HL-60/S4 treated with retinoic acid at 250 ng/mL for 4 days and 3 days (cell line): ENCODE measurements around the gene KIFC3.

Experiments
- in situ Hi-C: fragments of 300-500 bp; cut with MboI; formaldehyde crosslinking; loops from 2 replicates; pipeline ENCODE4 v1.7.0; 2022; ENCODE audit warnings: low sequenced_read_pairs

Gene KIFC3

DNA sequence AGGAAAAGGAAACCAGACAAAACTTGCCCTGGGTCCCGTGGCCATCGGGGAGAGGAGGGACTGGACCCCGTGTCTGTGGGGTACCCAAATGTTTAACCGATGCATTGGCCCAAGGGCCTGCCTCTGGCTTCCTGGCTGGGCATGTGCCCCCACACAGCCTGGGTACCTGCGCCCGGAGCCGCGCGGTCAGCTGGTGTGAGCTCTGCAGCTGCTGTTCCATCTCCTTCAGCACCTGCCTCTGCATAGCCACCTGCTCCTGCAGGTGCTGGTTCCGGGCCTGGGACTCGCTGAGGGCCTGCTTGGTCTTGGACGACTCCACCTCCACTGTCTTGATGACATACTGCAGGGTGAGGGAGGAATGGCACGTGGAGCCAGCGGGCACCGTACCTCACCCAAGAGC is 31.9 kb downstream of the KIFC3 start:
- in situ Hi-C loops, result no loop called here

DNA sequence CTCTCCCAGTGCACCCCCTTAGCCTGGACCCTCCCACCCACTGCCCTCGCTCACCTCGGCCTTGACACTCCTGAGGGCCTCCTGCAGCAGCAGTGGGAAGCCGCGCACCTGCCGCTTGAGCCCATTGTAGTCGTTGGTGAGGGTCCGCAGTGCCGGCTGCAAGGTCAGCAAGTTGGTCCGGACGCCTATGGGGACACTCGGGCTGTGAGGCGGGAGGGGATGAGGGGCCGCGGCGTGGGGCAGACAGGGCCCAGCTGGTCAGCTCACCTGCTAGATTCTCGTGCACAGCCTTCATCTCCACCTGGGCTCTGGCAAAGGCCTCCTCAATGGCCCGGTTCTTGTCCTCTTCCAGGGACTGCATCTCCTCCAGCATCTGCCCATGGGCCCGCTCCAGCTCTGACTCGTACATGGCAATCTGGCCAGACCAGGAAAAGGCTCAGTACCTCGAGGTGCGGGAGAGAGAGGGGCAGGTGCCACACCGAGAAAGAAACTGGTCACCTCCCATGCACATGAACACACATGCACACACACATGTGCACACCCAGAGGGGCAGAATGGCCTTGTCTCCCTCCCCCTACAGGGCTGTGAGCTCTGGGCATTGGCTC is 32.6 kb downstream of the KIFC3 start:
- in situ Hi-C loops, result no loop called here

DNA sequence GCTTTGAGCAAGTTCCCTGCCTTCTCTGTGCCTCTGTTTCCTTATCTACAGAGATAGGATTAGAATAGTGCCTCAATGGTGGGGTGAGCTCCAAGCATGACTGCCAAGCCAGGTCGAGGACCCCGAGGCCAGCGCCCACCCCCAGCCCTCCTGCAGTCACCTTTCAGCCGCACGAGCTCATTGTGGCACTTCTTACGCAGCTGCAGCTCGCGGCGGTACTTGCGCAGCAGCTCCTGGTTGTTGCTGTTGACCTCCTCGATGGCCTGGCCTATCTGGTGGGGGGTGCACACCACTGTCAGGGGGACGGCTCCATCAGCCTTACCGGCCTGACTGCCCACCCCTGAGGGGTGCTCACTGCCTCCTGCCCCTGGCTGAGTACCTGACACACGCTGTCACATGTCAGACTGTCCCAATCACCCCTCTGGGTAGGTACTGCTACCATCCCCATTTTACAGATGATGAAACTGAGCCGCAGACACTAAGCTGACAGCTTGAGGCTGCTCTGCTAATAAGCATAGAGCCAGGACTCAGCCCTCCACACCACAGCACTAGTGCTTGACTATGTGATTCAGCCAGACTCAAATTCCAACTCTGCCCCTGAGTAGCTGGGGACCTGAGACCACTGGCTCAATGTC is 35.5 kb downstream of the KIFC3 start:
- in situ Hi-C loops, result no loop called here

DNA sequence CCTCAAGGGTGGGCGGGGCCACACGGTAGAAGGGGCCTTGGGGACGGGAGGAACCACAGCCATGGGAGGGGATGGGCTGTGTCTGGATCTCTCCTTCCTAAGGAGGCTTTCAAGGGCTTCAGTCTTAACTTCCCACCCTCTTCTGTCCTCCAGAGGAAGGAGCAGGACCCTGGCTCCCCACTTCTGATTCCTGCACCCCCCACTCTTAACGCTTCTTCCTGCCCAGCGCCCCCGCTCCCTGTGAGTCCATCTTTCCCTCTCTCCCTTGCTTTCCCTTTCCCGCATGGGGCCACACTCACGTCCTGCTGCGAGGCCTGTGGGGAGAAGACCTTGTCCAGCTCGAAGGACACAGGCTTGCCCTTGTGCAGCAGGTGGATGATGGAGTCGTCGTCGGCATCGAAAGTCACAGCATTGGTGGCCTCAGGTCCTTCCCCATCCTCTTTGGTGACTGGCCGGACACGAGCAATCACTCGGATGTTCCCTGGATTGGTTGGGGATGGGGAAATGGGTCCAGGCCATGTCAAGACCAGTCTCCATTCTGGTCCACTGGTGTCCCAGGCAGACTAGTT is 37.0 kb downstream of the KIFC3 start:
- in situ Hi-C loops, result no loop called here

DNA sequence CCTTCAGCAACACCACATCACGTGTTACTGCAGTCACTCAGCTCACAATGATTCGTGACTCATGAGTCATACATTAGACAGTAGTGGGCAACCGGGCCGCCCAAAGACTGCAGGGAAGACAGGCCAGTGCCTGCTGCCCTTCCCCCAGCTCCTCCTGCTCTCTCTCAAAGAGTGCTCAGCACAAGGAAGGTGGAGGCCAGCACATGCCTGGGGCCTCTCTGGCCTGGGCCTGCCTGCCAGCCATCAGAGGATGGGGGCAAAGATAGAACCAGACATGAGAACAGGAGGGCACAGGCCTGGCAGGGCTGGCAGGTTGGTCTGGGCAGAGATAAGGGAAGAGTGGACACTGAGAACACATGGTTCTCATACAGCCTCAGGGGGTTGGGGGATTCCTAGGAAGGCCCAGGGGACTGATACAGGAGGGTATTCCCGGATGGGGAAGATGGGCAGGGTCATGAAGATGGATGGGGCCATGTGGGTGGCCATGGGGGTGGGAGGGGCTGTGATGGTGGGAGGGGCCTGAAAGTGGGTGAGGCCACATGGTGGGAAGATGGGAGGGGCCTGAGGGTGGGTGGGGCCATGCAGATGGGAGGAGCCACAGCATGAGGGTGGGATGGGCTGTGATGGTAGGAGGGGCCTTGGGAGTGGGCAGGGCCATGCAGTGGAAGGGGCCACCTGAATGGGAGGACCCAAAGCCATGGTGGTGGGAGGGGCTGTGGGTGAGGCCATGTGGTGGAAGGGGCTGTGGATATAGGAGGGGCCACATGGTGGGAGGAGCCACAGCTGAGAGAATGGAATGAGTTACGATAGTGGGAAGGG is 37.7 kb downstream of the KIFC3 start:
- in situ Hi-C loops, result no loop called here

DNA sequence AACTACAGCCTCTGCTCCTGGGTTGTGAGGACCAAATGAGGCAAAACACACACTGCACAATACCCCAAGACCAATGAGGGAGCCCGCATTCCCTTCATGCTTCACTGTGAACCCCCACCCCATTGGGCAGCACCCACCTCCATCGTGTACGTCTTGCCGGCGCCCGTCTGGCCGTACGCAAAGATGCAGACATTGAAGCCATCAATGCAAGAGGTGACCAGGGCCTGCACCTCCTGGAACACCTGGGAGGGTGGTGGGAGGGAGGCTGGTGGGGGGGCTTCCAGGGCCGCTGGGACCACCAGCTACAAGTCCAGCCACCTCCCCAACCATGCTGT is 38.3 kb downstream of the KIFC3 start:
- in situ Hi-C loops, result no loop called here

DNA sequence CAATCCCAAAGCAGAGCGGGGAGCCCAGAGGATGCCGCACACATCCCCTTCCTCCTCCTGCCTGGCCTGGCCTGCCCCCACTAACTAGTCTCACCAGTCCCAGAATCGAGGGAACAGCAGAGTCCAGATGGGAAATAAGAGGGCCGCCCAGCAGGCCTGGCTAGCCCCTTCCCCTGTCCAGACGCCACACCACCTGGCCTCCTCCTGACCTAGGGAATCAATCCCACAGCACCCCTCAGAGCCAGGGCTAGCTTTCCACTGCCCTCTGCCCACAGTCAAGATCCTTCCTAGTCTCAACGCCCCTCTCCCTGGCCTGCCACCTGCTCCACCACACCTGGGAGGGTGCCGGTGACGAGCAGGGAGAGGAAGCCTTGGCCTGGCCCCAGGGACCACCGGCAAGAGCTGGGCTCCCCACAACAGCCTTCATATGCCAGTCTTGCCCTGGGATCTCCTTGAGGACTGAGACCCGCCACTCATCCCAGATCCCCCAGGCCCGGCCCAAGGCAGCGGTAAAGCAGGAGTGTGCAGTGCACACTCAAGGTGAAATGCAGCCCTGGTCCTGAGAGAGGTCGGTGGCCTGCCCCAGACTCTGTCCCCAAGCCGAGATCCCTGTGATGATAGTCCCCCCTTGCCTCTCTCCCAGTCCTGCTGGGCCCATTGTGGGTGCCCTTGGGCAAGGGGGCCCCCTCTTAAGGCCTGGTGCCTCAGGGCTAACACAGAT is 38.8 kb downstream of the KIFC3 start:
- in situ Hi-C loops, result no loop called here

DNA sequence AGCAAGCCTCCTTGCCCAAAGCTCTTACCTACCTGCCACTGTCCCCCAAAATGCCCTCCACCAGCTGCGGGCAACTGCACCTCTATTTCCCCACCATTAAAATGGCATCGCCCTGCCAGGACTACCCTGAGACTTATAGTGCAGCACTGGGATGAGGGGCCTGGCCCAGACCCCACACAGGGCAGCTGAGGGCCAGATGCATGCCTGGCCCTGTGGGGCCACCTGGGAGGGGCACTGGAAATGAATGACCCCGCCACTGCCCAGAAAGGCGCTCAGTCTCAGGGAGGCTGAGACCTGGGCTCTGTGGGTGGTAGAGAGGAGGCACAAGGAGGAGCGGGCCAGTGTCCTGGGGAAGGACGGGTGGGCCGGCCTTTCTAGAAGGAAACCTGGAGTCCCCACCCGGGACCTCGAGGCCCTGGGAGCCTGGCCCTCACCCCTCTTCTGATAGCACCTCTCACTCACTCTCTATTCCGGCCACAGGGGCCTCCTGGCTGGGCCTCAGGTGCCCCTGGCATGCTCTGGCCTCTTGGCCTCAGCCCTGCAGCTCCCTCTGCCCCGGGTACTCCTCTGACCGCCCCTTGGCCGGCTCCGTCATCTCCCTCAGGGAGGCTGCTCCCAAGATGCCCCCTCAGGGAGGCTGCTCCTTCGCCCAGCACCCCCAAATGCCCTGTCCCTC is 39.8 kb downstream of the KIFC3 start:
- in situ Hi-C loops, result no loop called here

DNA sequence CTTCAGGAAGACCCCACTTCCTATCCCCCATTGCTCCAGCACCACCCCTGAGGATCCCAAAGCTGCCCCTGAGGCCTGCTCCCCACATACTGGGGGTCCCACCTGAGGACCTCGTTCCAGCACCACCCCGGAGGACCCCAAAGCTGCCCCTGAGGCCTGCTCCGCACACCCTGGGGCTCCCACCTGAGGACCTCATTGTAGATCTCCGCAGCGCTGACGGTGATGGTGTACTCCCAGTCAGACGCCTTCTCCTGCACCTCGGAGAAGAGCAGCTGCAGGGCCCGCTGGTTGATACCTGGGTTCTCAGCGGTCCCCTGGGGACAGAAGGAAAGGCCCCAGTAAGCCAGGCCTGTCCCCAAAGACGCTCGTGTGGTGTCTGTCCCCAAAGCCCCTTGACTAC is 40.3 kb downstream of the KIFC3 start:
- in situ Hi-C loops, result no loop called here

DNA sequence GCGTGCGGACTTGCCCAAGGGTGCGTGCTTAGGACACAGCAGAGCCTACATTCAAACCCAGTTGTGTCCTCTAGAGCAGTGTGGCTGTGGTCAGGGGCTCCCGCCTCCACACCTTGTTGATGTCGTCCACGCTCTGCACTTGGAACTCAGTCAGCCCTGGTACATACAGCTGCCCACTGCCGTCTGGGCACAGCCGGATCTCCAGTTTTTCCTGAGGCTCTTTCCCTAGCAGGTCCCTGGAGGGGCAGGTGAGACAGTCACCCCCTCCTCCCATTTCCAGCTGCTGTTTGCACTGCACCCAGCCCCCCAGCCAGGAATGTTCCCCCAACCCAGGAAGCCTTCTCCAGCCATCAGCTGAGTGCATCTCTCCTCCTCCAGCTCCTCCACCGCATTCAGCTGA is 41.0 kb downstream of the KIFC3 start:
- in situ Hi-C loops, result no loop called here

DNA sequence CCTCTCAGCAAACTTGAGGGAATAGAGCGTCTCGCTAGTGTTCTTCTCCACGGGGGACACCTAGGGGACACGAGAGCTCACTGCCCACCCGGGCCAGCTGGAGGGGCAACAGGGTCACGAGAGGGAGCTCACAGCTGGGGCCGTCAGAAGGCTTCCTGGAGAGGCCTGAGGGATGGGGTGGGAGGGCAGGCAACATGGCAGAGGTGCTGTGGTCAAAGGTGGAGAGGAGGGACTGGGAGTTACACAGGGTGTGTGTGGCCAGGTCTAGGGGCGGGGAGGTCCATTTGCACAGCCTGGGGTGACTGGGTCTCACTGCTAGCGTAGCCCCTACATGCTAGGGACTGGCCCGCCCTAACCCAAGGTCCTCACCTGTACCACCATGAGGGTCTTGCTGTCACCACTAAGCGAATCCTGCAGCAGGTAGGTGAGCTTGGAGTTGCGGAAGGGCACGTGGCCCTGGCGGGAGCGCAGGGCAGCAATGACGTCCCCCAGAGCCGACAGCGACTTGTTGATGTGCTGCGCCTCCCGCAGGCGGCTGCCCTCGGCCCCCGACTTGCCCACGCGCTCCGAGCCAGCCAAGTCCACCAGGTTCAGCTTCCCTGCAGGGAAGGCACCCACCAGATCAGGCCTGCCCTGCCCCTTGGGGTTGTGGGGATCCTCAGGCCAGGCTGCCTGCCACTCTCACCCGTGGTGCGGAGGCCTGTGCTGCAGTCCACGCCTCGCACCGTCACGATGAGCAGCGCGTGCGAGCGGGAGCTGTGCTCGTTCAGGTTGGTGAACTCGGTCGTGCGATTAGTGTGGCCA is 41.7 kb downstream of the KIFC3 start:
- in situ Hi-C loops, result no loop called here

DNA sequence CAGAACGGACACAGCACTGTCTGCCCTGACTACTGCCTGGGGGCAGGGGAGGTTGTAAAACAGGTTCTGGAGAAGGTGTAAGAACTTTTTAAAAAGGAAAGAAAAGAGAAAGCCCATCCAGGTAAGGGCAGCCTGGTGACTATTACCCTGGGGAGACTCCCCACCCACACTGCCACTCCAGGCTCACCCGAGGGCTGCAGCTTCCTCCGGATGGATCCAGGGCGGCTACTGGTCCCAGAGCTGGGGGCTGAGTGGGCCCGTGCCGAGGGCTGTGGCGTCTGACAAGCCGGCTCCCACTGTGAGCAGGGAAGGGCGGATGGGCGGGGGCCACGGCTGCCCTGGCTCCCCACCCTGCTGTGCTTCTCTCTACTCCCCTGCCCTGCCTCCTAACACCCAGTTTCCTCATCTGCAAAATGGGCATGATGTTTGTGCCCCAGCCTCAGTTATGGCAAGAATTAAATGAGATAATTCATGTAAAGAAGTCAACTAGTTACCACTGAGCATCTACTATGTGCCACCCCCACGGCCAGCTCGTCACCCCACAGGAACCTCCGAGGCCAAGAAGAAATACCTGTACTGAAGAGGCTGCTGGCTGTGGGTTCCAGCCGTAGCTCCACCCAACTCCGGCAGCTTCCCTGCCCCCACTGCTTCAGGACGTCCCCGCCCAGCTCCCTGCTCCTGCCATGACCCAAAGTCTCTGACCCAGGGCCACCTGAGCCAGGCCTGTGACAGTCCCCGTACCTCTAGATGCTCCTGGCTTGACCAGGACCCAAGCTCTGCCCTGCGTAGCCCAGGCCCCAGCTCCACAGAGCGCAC is 42.5 kb downstream of the KIFC3 start:
- in situ Hi-C loops, result no loop called here

DNA sequence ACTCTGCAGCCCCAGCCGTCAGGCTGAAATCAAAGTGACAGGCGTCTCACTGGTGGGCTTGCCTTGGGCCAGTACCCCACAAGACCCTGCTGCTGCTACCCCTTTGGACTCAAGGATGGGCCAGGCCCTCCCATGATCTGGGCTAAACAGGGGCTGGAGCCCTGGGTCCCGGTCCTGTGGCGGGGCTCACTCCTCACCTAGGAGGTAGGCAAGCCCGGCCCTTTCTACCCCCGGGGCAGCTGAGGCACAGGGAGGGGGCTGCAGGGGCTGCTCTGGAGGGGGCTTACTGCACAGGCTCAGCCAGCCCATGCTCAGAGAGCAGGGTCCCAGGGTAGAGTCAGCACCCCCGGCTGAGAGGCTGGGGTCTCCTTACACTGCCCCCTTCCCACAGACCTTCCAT is 43.2 kb downstream of the KIFC3 start:
- in situ Hi-C loops, result no loop called here

DNA sequence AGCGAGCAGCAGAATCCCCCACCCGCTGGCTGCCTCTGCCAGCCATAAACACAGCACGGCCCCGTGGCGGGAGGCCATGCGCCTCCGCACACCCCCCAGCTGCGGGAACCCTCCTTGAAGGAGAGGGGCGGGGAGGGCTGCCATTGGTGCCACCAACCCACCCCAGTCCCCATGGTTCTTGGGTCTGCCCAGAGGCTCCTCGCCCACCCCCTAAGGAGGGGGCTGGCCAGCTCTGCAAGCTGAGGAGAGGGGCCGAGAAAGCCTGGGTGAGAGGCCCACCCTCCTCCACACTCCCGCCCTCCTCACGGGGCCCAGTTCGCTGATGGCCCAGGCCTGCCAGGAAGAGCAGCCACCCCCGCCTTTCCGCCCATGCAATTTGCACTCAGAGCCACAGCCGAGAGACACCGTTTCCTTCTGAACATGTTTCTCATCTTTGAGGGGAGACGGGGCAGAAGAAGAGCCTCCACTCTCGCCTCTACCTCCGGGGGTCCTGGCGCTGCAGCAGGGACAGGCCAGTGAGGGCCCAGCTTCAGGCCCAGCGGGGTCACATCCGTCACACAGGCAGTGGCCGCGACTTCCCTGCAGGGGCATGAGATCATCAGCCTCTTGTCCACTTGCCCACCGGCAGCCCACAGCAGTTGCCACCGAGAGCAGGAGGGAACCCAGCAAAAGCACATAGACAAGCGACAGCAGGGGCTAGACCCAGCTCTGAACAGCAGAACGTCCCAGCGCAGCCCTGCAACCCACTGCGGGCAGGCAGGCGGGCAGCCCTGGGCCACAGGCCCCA is 43.8 kb downstream of the KIFC3 start:
- in situ Hi-C loops, result no loop called here

DNA sequence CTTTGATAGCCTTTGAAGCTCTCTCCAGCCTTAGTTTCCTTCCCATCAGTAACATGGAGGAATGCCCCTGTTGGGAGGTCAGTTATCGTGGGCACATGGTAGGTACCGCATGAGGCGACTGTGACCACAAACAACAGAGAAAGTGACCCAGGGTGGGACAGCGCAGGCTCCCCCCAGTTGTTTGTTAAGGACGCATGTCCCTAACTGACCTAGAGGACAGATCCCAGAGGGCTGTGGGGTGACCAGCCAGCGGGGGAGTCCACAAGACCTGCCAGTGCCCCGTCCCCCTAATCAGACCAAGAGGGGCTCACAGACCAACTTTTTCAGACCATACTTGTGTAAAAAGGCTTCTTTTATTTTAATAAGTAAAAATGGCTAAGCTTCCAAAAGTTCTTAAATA is 44.4 kb downstream of the KIFC3 start:
- in situ Hi-C loops, result no loop called here

DNA sequence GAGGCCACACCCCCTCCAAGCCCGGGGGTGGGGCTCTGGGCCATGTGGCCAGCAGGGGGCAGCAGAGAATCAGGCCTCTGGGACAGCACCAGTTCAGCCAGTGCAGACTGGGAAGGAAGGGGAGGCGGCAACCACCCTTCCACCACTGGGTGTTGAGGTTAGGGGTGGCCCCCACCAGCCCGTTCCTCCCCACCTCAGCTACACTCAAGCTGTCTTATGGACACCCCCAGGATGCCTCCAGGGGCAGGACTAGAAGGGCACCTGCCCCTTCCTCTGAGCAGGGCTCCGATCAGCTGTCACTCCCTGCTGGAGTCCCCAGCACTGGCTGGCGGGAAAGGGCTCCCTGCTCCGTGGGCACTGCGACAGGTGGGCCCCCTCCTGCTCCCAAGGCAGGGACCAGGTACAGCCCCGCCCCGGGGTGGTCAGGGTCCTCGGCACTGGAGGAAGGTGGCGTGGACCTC is 44.9 kb downstream of the KIFC3 start:
- in situ Hi-C loops, result no loop called here

DNA sequence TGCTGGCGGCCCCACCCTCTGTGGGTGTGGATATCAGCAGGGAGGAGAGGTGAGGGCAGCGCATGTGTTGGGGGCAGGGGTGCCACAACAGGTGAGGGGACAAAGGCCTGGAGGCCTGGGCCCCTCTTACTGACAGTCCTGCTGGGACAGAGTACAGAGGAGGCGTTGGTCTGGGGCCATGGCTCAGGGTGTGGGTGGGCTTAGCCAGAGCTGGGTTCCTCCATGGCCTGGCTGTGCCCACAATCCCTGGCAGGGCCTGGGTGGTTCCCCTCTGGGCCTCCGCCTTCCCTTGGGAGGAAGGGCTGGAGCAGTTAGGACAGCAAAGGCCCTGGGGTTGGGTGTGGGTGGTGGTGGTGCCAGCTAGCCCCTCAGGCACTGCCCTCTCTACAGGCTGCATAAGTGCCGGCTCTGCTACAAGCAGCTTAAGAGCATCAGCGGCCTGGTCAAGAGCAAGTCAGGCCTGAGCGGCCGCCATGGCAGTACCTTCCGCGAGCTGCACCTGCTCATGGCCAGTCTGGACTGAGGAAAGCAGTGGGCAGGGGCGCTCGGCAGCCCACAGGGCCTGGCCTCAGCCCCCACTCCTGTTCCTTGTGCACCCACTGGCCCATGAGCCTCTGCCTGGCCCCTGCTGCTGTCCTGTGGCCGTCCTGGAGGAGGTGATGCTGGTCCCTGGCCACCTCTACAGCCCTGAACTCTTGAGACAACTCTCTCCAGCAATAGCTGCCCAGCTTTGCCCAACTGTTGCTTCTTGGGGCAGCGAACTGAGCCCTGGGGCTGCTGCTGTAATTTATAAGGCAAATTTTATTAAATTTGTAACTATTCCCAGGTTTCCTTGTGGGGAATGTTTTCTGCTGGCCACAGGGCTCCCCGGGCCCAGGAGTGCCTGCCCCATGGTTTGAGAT is 45.6 kb downstream of the KIFC3 start:
- in situ Hi-C loops, result no loop called here
